D721Med (cell line): Measurements from ENCODE around the gene ARHGAP8.

Experiments
- DNase-seq: peaks from one replicate; pipeline ENCODE4 v3.0.0; 2011; ENCODE audit warnings: low spot score; ENCODE audit not compliant: insufficient read length
- FAIRE-seq: peaks from 2 replicates; lab custom pipeline; 2011; peaks lifted over from hg19 to GRCh38; lab: Jason Lieb, UNC
- CTCF ChIP-seq: IDR thresholded peaks from 2 replicates; pipeline ENCODE4 v1.5.1; 2012; ENCODE audit warnings: mild to moderate bottlenecking, control low read depth; ENCODE audit not compliant: insufficient read depth; ENCODE audit errors: missing control alignments

The ARHGAP8 gene

GRCh38 chr22:44724859-44725258 lies 27.5 kb upstream of the ARHGAP8 start:
- FAIRE-seq, result no peak
- DNase-seq, result no peak
- no peak for TF ChIP-seq CTCF

- FAIRE-seq, result no peak
- no peak for DNase-seq
- no peak for TF ChIP-seq CTCF
These were observed 25.9 kb upstream of the ARHGAP8 start for GRCh38 chr22:44726439-44726838.

- no peak for TF ChIP-seq CTCF
- no peak for FAIRE-seq
These were observed 25.2 kb upstream of the ARHGAP8 start for GRCh38 chr22:44727148-44727547.

GRCh38 chr22:44727709-44728108 lies 24.7 kb upstream of the ARHGAP8 start:
- no peak for DNase-seq
- FAIRE-seq, result no peak

More at GRCh38 chr22:44727148-44727547, 25.2 kb upstream of the ARHGAP8 start:
- no peak for DNase-seq

GRCh38 chr22:44728761-44729324 lies 23.5 kb upstream of the ARHGAP8 start:
- no peak for DNase-seq
- TF ChIP-seq CTCF, result no peak
- no peak for FAIRE-seq

More at GRCh38 chr22:44727709-44728108, 24.7 kb upstream of the ARHGAP8 start:
- TF ChIP-seq CTCF, result no peak

- no peak for TF ChIP-seq CTCF
- FAIRE-seq, result no peak
- no peak for DNase-seq
These were observed 22.9 kb upstream of the ARHGAP8 start for GRCh38 chr22:44729391-44730021.

GRCh38 chr22:44730022-44730393 lies 22.4 kb upstream of the ARHGAP8 start:
- FAIRE-seq, result no peak

More at GRCh38 chr22:44730022-44730393, 22.4 kb upstream of the ARHGAP8 start:
- no peak for TF ChIP-seq CTCF
- DNase-seq, result no peak
